Fibroblast of villous mesenchyme (primary cell): Measurements from ENCODE around the gene BCAR1. TPM values are rescaled to one million over a fixed set of nuclear protein-coding genes. Genes with fewer than 3 reads are reported as not detected.

Source experiments
- DNase-seq: peaks from one replicate; pipeline ENCODE4 v3.0.0-alpha.2; 2010; ENCODE audit warnings: low read depth
- H3K4me3 ChIP-seq: 2 replicates; pipeline ENCODE4 v1.5.1; 2011; ENCODE audit warnings: low read depth, mild to moderate bottlenecking, low read length
- total RNA-seq: library from RNA; depleted of rRNA; stranded (reverse); fragments of >200 nt; gene quantifications from 2 replicates; pipeline ENCODE4 v1.2.3, GENCODE V29; 2012
- TF ChIP-seq, protein P1 (sequence below): IDR thresholded peaks from 2 replicates; pipeline ENCODE4 v1.5.1; 2012; ENCODE audit warnings: low read depth, mild to moderate bottlenecking, low read length; ENCODE audit not compliant: insufficient read depth

BCAR1 gene
- total RNA-seq, 1 donor: 87.2 TPM

DNA sequence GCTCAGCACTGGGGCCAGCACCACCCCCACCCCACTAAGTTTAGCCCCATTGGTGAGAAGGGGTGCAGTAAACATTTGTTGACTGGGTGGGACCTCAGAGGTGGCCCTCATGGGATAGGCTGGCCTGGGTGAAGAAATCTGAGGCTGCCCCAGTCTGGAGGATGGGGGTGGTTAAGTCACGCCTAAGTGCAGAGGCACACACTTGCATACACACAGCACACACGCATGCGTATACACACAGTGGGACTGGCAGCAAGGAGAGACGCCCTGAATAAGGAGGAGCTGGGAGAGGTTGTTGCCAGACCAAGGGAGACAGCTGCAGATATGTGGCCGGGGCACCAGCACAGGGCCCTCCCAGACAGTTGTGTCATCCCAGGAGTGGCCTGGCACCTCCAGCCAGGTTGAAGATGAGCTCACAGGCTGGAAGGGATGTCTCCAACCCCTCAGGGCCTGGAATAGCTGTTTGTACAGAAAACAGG is 3.0 kb upstream of the BCAR1 start:
- no peak overlapping the region for H3K4me3 ChIP-seq
- TF ChIP-seq, protein P1, sequence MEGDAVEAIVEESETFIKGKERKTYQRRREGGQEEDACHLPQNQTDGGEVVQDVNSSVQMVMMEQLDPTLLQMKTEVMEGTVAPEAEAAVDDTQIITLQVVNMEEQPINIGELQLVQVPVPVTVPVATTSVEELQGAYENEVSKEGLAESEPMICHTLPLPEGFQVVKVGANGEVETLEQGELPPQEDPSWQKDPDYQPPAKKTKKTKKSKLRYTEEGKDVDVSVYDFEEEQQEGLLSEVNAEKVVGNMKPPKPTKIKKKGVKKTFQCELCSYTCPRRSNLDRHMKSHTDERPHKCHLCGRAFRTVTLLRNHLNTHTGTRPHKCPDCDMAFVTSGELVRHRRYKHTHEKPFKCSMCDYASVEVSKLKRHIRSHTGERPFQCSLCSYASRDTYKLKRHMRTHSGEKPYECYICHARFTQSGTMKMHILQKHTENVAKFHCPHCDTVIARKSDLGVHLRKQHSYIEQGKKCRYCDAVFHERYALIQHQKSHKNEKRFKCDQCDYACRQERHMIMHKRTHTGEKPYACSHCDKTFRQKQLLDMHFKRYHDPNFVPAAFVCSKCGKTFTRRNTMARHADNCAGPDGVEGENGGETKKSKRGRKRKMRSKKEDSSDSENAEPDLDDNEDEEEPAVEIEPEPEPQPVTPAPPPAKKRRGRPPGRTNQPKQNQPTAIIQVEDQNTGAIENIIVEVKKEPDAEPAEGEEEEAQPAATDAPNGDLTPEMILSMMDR: no peak
- DNase-seq: peak; percentile 97

DNA sequence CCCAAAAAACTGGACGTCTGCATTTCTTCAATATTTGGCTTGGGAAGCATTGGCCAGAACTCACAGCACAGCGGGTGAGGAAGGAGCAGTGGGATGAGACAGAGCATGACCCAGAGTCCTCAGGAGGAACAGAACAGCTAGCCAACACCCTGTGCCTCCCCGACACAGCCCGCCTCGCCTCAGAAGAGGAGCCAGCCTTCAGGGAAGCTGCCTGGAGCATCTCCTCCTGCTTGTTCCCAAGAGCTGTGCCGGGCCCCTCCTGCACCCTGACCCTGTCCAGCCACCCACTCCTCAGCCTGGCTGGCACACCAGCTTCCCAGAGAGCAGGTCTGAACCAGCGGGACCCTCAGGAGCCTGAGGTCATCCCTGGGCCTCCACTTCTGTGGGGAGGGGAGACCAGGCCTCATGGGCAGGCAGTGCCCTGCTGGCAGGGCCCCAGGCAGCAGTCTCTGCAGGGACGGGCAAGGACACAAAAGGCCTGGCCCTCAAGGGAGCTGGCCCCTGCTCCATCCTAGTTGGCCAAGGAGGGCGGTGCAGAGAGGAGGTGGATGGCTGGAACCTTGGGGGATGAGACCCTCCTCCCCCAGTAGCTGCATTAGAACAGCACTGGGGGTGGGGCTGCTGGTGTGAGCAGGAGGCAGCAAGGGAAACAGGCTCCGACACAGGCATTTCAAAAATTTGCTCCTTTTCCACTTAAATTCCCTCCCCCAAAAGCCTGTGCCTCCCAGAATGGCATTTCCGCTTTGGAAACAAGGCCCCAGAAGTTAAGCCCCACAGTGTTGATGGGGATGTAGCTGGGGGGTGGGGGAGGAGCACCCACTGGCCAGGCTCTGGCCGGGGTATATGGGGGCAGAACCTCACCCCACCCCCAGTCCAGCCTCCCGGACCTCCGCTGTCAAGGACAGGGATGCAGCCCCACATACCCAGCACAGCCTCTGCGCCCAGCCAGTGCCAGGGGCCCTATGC is 1.8 kb upstream of the BCAR1 start:
- peak overlapping the region; percentile 43 for H3K4me3 ChIP-seq
- TF ChIP-seq, protein P1: no peak
- DNase-seq: peak; percentile 91

DNA sequence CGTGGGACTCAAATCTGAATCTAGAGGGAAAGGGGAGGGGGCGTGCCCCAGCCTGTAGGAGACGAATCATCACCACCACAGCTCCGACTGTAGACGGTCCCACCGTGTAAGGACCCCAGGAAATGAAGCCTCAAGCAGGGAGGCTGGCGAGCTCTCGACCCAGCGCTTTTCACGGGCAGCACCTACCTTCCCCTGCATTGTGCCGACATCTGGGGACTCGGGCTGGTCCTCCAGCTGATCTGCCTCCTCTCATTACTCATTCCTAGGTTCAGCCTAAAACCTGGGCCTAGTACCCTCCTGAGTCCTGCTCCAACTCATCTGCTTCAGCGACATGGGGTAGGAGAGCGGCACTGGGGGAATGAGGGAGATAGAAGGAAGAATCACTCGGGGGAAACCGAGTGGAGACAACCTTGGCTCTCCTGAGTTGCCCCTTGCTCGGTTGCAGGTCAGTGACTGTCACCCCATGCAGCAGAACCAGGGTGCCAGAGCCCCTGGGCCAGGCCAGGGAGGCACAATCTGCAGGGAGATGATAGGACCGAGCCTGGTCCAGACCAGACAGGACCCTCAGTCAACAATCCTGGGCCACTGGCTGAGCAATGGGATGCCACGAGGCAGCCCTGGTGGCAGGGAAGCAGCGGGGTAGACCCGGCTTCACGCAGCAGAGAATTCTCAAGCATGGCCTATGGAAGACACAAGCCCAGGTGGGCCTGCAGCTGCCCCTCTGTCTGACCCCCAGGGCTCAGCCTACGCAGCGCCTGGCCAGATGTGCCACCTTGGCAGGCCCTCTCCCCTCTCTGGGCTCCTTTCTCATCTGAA is 833 bp upstream of the BCAR1 start:
- no peak for DNase-seq
- H3K4me3 ChIP-seq: peak overlapping the region; percentile 26
- TF ChIP-seq, protein P1: no peak

DNA sequence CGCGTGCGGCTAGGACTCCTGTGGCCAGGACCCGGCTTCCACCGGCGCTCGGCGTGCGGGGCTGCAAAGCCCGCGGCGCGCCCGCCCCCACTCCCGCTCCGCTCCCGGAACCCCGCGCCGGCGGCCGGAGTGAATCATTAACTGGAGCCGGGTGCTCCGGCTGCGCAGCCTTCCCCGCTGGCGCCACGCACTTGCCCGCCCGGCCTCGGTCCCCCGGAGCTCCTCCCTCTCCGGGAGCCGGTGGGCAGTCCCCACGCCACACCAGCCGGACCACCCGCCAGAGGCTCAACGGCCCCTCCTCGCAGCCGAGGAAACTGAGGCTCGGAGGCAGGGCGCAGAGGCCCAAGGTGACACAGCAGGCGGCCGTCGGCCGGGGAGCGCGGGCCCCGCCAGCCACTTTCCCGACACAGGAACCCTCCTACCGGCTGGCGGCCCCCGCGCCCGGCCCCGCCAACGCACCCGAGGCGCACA is 580 bp downstream of the BCAR1 start:
- DNase-seq: no peak
- TF ChIP-seq, protein P1: no peak

DNA sequence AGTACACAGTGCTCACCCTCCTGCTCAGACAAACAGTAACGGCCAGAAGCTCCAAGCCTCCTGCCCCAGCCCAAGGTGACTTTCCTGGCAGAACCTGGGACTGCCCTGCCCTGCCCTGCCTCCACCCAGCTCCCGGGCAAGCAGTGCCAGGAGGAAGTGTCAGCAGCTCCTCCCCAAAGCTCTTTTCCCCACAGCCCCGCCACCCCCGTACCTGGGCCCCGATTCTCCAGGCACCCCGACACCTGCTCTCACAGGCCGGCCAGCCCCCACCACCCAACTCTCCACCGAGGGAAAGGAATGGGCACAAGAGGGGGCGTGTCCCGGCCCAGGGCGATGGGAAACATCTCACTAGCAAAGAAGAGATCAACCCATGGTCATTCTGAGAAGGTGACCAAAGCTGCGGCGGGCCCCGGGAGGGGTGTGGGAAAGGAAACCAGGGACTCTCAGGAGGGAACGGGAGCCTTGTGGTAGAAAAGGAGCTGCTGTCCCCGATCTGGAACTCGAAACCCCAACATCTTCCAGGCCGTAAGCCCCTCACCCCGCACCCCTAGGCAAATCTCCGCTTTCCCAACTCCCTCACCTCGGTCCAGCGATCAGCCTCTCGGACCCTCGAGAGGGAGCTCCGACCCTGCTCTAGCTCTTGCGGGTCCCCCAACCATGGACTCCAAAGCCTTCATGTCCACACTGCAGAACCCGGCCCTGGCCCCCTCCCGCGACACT is 1.2 kb downstream of the BCAR1 start:
- TF ChIP-seq, protein P1: no peak
- peak overlapping the region; percentile 85 for H3K4me3 ChIP-seq
- DNase-seq: no peak

More for the DNA sequence above, 580 bp downstream of the BCAR1 start:
- H3K4me3 ChIP-seq: peak overlapping the region; percentile 85

DNA sequence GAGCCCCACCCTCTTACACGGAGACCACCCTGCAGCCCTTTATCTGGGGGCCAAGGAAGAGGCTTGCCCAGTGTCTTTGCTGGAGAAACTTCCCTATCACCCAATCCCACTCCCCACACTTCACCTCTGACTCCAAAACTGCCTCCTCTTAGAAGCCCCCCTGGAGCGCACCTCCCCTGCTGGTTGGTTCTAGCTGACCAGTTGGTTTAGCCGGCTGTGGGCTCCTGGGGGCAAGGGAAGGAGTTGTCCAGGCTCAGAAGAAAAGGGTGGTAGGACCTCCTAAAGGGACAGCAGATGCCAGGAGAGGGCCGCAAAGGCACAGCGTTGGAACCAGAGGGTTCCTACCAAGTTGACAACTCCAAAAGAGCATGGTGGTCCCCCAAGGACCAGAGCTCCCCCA is 2.0 kb downstream of the BCAR1 start:
- no peak for DNase-seq
- H3K4me3 ChIP-seq: peak overlapping the region; percentile 85
- TF ChIP-seq, protein P1: no peak
